ENCODE data around the gene RNF144A. TPM values are rescaled to one million over a fixed set of nuclear protein-coding genes. Genes with fewer than 3 reads are reported as not detected.
A peak's percentile ranks its signal among the peaks of the same experiment; 100 is the strongest.

The RNF144A gene
- total and polyA plus RNA-seq, 2 of the 13 experiments (the other 11 are each of a cell fraction or from before 2014, with no cell fraction given) = 13.9 to 16.5 TPM

DNA sequence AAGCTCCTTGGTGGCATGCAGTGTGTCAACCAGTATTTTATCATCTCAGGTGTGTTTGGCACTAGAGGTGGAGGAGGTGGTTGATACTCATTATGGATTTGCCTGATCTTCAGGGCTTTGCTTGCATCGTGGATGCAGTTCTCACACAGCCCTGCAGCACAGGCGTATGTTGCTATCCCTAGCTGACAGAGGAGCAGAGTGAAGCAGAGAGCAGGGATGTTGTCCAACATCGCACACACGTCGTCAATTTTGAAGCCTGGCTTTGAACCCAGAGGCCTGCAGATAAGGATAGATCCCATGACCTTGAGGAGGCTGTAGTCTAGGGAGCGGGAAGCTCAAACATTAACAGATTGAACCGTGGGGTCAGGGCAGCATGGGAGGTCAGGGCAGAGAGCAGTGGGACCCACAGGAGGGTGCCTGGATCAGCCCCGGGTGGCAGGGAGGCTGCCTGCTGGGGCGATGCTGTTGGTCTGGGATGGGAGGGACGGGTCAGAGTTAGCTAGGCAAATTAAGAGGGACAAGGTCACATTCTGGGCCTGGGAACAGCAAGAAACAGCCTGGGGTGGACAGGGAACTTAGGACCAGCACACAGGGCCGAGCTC lies 4.2 kb downstream of the RNF144A start (continued):
- no peak for TF ChIP-seq PLRG1 (conservative IDR thresholded peaks at IDR 0.05)
- peak; percentile 86; the same call in 1 of the 2 replicates for TF ChIP-seq ZSCAN21 (CRISPR knock-in tag; IDR thresholded peaks at IDR 0.05; ENCODE audit: borderline replicate concordance)
- TF ChIP-seq ISL2 (CRISPR knock-in tag; IDR thresholded peaks at IDR 0.05) = peak; percentile 90
- TF ChIP-seq ZNF446 (CRISPR knock-in tag; IDR thresholded peaks at IDR 0.05) = no peak
- TF ChIP-seq ZNF33A (CRISPR knock-in tag; IDR thresholded peaks at IDR 0.05; ENCODE audit: borderline replicate concordance) = no peak
- TF ChIP-seq ARNT (IDR thresholded peaks at IDR 0.05) = no peak
- no peak for TF ChIP-seq ZBTB3 (CRISPR knock-in tag; IDR thresholded peaks at IDR 0.05; ENCODE audit: borderline replicate concordance, low read depth)
- TF ChIP-seq FOXK1 (CRISPR knock-in tag; IDR thresholded peaks at IDR 0.05; ENCODE audit: borderline replicate concordance, low read depth) = peak; percentile 90; the same call in 1 of the 2 replicates
- TF ChIP-seq RFX5 (IDR thresholded peaks at IDR 0.05; ENCODE audit: low read depth, low read length) = no peak
- TF ChIP-seq ZNF292 (CRISPR knock-in tag; IDR thresholded peaks at IDR 0.05; ENCODE audit: borderline replicate concordance, low read depth) = peak; percentile 99
- TF ChIP-seq MAFF (IDR thresholded peaks at IDR 0.05; ENCODE audit: low read depth, low read length) = no peak
- TF ChIP-seq KAT7 (CRISPR knock-in tag; IDR thresholded peaks at IDR 0.05; ENCODE audit: borderline replicate concordance) = no peak
- TF ChIP-seq, protein P1, sequence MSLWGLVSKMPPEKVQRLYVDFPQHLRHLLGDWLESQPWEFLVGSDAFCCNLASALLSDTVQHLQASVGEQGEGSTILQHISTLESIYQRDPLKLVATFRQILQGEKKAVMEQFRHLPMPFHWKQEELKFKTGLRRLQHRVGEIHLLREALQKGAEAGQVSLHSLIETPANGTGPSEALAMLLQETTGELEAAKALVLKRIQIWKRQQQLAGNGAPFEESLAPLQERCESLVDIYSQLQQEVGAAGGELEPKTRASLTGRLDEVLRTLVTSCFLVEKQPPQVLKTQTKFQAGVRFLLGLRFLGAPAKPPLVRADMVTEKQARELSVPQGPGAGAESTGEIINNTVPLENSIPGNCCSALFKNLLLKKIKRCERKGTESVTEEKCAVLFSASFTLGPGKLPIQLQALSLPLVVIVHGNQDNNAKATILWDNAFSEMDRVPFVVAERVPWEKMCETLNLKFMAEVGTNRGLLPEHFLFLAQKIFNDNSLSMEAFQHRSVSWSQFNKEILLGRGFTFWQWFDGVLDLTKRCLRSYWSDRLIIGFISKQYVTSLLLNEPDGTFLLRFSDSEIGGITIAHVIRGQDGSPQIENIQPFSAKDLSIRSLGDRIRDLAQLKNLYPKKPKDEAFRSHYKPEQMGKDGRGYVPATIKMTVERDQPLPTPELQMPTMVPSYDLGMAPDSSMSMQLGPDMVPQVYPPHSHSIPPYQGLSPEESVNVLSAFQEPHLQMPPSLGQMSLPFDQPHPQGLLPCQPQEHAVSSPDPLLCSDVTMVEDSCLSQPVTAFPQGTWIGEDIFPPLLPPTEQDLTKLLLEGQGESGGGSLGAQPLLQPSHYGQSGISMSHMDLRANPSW (CRISPR knock-in tag; IDR thresholded peaks at IDR 0.05; ENCODE audit: borderline replicate concordance) = no peak
- TF ChIP-seq TCF7 (IDR thresholded peaks at IDR 0.05; ENCODE audit: low read depth) = peak; percentile 75
- peak; percentile 99 for TF ChIP-seq SKIL (CRISPR knock-in tag; IDR thresholded peaks at IDR 0.05; ENCODE audit: borderline replicate concordance)
- TF ChIP-seq ZNF777 (CRISPR knock-in tag; IDR thresholded peaks at IDR 0.05) = peak; percentile 66; the same call in 1 of the 2 replicates
- TF ChIP-seq, protein P2, sequence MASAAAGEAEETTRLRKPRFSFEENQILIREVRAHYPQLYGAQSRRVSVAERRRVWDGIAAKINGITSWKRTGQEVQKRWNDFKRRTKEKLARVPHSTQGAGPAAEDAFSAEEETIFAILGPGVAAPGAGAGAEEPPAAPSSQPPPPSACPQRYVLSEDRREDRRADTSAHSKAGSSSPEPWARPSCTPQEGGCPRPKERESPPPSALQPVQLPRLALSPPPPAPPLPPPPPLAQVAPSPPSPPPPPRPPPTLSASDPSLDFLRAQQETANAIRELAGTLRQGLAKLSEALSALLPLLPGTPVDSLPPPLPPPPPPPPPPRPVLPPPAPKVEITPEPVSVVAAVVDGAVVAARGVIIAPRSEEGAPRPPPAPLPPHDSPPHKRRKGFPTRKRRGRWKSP (CRISPR knock-in tag; IDR thresholded peaks at IDR 0.05) = no peak
- TF ChIP-seq ERF (CRISPR knock-in tag; IDR thresholded peaks at IDR 0.05) = peak; percentile 91
- 0 out of 2 replicates have a peak, but pooled peaks have one; percentile 53 for TF ChIP-seq SP4 (CRISPR knock-in tag; IDR thresholded peaks at IDR 0.05)
- no peak for TF ChIP-seq ZEB1 (IDR thresholded peaks at IDR 0.05; ENCODE audit: insufficient replicate concordance, low read depth)
- 0 out of 2 replicates have a peak, but pooled peaks have one; percentile 73 for TF ChIP-seq ZC3H13 (CRISPR knock-in tag; IDR thresholded peaks at IDR 0.05)
- TF ChIP-seq SSRP1 (CRISPR knock-in tag; IDR thresholded peaks at IDR 0.05) = no peak
- peak; percentile 92 for TF ChIP-seq ZSCAN31 (CRISPR knock-in tag; IDR thresholded peaks at IDR 0.05; ENCODE audit: low read depth)
- no peak for TF ChIP-seq SUZ12 (IDR thresholded peaks at IDR 0.05; ENCODE audit: low read depth, low read length)
- peak; percentile 93 for TF ChIP-seq NR2C2 (CRISPR knock-in tag; IDR thresholded peaks at IDR 0.05; ENCODE audit: borderline replicate concordance)

Measured in HepG2 (cell line).